Dermis microvascular lymphatic vessel endothelial cell (primary cell): Measurements from ENCODE around the gene GET3. TPM values are rescaled to one million over a fixed set of nuclear protein-coding genes. Genes with fewer than 3 reads are reported as not detected.

Experiments used
- DNase-seq, 2 donors: peaks; one replicate each; pipeline versions ENCODE4 v3.0.0 to v3.0.0-alpha.2; 2010; ENCODE audit warnings: low read depth in 2 of 2
- total RNA-seq: library from RNA; depleted of rRNA; stranded (reverse); fragments of >200 nt; gene quantifications from 2 replicates; pipeline ENCODE4 v1.2.1, GENCODE V29; 2014

GET3 gene
- total RNA-seq, 1 donor from 2014 or later, result 82.2 TPM

- peak in 1 of 2 donors; percentile 85 for DNase-seq
Observed at GRCh38 chr19:12778017-12778904, 41.0 kb downstream of the GET3 start.

- no peak for DNase-seq
Observed at GRCh38 chr19:12778905-12779161, 41.5 kb downstream of the GET3 start.

- peak in 1 of 2 donors; percentile 85 for DNase-seq
Observed at GRCh38 chr19:12779162-12779993, 42.1 kb downstream of the GET3 start.

- peak; percentile 90 to 95 for DNase-seq
Observed at GRCh38 chr19:12782174-12782423, 44.8 kb downstream of the GET3 start.

GRCh38 chr19:12782424-12783290 is 45.4 kb downstream of the GET3 start:
- DNase-seq, result peak; percentile 93 to 97

- no peak for DNase-seq
Observed at GRCh38 chr19:12783291-12783848, 46.1 kb downstream of the GET3 start.

GRCh38 chr19:12783849-12784393 is 46.6 kb downstream of the GET3 start:
- DNase-seq, result peak in 1 of 2 donors; percentile 63

- peak in 1 of 2 donors; percentile 29 for DNase-seq
Observed at GRCh38 chr19:12784394-12784870, 47.1 kb downstream of the GET3 start.

GRCh38 chr19:12784871-12785430 is 47.7 kb downstream of the GET3 start:
- DNase-seq, result peak in 1 of 2 donors; percentile 26

GRCh38 chr19:12785431-12786031 is 48.2 kb downstream of the GET3 start:
- no peak for DNase-seq

GRCh38 chr19:12786141-12786870 is 49.0 kb downstream of the GET3 start:
- DNase-seq, result no peak

- no peak for DNase-seq
Observed at GRCh38 chr19:12786952-12787351, 49.7 kb downstream of the GET3 start.

- DNase-seq, result no peak
Observed at GRCh38 chr19:12787458-12787857, 50.2 kb downstream of the GET3 start.

GRCh38 chr19:12788042-12788681 is 50.9 kb downstream of the GET3 start:
- DNase-seq, result no peak

GRCh38 chr19:12788682-12789097 is 51.4 kb downstream of the GET3 start:
- DNase-seq, result peak in 1 of 2 donors; percentile 80

GRCh38 chr19:12789098-12789903 is 52.0 kb downstream of the GET3 start:
- DNase-seq, result peak in 1 of 2 donors; percentile 33

- peak; percentile 82 to 95 for DNase-seq
Observed at GRCh38 chr19:12789904-12790619, 52.8 kb downstream of the GET3 start.
